ENCODE measurements around the gene CAPN1. TPM values are rescaled to one million over a fixed set of nuclear protein-coding genes. Genes with fewer than 3 reads are reported as not detected.

Gene CAPN1
- total and polyA plus RNA-seq, 9 of the 15 experiments (the other 6 are each of a cell fraction or from before 2014, with no cell fraction given), result 3.5 to 199 (median 61.6) TPM

DNA sequence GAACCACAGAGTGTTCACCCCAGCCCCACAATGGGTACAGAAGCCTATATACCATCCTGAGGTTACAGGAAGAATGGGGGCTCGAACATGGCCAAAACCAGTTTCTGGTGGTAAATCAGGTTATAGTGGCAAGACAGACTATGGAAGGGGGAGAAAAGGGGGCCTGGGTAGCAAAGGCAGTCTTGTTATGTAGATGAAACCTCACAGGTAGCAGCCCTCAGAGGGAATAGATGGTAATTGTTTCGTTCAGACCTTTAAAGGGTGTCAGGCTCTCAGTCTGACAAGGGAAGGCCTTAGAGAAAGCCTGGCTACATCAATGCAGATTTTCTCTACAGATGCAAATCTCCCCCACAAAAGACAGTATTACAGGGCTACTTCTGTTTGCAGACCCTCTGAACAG, 3.4 kb downstream of the CAPN1 start (continued):
- TF ChIP-seq, protein P1, sequence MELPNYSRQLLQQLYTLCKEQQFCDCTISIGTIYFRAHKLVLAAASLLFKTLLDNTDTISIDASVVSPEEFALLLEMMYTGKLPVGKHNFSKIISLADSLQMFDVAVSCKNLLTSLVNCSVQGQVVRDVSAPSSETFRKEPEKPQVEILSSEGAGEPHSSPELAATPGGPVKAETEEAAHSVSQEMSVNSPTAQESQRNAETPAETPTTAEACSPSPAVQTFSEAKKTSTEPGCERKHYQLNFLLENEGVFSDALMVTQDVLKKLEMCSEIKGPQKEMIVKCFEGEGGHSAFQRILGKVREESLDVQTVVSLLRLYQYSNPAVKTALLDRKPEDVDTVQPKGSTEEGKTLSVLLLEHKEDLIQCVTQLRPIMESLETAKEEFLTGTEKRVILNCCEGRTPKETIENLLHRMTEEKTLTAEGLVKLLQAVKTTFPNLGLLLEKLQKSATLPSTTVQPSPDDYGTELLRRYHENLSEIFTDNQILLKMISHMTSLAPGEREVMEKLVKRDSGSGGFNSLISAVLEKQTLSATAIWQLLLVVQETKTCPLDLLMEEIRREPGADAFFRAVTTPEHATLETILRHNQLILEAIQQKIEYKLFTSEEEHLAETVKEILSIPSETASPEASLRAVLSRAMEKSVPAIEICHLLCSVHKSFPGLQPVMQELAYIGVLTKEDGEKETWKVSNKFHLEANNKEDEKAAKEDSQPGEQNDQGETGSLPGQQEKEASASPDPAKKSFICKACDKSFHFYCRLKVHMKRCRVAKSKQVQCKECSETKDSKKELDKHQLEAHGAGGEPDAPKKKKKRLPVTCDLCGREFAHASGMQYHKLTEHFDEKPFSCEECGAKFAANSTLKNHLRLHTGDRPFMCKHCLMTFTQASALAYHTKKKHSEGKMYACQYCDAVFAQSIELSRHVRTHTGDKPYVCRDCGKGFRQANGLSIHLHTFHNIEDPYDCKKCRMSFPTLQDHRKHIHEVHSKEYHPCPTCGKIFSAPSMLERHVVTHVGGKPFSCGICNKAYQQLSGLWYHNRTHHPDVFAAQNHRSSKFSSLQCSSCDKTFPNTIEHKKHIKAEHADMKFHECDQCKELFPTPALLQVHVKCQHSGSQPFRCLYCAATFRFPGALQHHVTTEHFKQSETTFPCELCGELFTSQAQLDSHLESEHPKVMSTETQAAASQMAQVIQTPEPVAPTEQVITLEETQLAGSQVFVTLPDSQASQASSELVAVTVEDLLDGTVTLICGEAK (IDR thresholded peaks at IDR 0.05), result no peak
- TF ChIP-seq, protein P1 (CRISPR knock-in tag; IDR thresholded peaks at IDR 0.05), result no peak
- TF ChIP-seq POLR3G (IDR thresholded peaks at IDR 0.05; ENCODE audit: extremely low read depth, insufficient read length, insufficient replicate concordance), result no peak
- TF ChIP-seq, protein P2, sequence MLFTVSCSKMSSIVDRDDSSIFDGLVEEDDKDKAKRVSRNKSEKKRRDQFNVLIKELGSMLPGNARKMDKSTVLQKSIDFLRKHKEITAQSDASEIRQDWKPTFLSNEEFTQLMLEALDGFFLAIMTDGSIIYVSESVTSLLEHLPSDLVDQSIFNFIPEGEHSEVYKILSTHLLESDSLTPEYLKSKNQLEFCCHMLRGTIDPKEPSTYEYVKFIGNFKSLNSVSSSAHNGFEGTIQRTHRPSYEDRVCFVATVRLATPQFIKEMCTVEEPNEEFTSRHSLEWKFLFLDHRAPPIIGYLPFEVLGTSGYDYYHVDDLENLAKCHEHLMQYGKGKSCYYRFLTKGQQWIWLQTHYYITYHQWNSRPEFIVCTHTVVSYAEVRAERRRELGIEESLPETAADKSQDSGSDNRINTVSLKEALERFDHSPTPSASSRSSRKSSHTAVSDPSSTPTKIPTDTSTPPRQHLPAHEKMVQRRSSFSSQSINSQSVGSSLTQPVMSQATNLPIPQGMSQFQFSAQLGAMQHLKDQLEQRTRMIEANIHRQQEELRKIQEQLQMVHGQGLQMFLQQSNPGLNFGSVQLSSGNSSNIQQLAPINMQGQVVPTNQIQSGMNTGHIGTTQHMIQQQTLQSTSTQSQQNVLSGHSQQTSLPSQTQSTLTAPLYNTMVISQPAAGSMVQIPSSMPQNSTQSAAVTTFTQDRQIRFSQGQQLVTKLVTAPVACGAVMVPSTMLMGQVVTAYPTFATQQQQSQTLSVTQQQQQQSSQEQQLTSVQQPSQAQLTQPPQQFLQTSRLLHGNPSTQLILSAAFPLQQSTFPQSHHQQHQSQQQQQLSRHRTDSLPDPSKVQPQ (CRISPR knock-in tag; IDR thresholded peaks at IDR 0.05; ENCODE audit: borderline replicate concordance), result no peak

All from K562 (cell line).